EH (cell line): Measurements from ENCODE around the gene WNT6.
A peak's percentile ranks its signal among the peaks of the same experiment; 100 is the strongest.

Experiments used
- DNase-seq: peaks from one replicate; pipeline ENCODE4 v3.0.0-alpha.2; 2015; ENCODE audit warnings: low read depth

WNT6 gene

DNA sequence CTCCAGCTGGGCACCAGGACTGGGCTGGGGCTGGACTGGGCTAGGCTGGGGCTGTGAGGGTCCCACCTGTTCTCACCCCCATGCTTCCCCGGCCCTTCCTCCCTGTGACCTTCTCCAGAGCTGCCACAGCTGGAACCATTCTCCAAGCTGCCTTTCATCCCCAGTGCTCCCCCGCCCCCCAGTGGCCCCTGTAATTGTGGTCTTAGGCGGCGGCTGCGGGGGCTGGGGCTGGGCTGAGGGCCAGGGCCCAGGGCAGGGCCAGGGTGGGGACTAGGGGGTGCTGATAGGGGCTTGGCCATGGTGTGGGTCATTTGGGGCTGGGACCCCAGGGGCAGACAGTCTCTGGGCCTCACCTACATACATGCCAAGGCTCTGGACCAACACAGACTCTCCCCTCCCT lies 18.3 kb downstream of the WNT6 start:
- DNase-seq = no peak

DNA sequence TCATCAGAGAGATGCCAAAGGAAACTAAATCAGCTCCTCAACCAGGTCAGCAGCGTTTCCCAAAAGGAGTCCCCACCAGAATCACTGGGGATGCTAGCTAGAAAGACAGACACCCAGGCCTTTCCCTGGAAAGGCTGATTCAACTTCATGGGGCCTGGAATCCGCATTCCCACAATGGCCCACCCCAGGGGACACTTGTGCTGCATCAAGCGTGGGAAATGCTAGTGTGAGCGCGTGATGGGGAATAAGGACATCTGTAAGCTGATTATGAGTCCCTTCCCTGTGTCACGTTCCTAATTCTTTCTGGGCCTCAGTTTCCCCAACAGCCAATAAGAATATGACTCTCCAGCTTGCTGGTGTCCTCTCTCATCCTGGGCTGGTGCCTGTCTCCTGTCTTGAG lies 18.9 kb downstream of the WNT6 start:
- no peak for DNase-seq

DNA sequence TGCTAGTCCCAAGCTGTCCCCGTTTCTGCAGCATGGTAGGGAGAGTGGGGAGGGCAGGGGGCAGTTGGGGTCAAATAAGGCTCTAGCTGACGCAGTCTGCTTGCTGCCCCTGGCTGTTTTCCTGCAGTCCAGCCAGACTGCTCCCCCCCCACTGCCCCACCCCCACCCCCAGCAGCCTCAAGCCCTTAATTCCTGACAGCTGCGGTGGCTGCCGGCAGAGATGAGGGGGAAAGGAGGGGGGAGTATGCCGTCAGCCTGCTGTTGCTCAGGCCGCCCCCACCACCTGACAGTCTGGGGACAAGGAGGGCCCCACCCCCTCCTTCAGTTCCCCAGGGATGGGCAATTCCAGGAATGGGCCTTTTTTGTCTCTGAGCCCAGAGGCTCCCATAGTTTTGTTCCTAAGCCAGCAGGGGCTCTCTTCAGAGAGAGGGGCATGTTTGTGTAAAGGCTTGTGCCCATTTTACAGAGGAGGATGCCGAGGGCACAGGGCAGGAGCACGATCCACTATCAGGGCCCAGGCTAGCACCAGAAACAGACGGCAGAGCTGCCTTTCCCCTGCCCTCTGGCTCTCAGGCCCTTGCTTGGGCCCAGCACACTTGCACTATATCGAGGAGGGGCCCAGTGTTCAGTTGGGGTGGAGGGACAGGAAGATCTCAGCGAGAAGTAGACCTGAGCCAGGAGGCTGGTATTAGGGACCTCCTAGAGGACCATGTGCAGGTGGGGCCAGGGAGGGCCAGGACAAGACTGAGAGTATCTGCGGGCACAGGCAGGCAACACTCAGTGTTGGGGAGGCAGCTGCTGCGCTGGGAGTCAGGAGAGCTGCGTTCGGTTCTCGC lies 19.5 kb downstream of the WNT6 start:
- no peak for DNase-seq

DNA sequence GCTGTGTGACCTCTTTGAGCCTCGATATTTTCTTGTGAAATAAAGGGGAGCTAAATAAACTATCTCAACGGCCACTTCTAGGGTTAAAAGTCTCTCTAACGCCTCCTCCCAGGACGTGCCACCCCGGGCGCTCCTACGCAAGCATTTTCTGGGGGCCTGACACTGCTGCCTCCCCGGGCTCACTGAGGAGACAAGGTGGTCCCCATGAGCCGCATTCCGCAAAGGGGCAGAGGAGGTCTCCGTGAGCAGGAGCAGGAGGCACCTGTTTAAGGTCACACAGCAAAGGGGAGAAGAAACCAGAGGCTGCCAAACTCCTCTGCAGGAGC lies 20.1 kb downstream of the WNT6 start:
- DNase-seq = no peak

DNA sequence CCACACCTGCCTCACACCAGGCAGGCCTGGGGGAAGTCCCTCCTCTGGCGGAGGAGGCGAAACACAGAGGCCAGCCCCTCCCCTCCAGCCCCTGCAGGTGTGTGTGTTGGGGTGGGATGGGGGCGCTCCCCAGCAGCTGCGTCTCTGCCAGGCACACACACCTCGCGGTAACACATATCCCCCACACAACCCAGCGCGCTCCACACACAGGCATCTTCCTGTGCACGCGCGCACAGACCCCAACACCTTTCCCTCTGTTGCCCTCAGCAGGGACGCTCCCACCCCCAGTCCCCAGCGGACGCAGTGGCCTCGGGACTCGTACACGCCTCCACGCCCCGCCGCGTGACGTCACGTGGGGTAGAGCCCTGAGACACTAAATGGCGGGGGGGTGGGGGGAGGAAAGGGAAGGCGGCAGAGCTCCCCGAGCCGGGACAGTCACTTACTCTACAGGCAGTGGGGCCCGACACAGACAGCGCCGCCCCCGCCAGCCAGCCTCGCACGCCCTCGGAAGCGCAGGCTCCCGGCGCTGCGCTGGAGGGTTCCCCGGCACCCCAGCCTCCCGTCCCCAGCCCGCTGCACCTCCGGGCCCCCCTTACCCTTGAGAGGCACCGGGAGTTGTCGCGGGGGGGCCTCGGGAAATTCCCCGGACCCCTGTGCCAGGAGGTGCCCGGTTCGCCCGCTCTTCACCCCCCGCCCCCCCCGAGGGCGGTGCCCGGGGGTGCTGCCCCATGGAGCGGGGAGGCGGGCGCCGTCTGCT lies 20.7 kb downstream of the WNT6 start, which contains the start of gene WNT10A:
TSS of gene WNT10A (plus strand) at position 751 of the 757 bp plus-strand sequence. CDS start 144 bp downstream, outside the sequence.
- DNase-seq = no peak

DNA sequence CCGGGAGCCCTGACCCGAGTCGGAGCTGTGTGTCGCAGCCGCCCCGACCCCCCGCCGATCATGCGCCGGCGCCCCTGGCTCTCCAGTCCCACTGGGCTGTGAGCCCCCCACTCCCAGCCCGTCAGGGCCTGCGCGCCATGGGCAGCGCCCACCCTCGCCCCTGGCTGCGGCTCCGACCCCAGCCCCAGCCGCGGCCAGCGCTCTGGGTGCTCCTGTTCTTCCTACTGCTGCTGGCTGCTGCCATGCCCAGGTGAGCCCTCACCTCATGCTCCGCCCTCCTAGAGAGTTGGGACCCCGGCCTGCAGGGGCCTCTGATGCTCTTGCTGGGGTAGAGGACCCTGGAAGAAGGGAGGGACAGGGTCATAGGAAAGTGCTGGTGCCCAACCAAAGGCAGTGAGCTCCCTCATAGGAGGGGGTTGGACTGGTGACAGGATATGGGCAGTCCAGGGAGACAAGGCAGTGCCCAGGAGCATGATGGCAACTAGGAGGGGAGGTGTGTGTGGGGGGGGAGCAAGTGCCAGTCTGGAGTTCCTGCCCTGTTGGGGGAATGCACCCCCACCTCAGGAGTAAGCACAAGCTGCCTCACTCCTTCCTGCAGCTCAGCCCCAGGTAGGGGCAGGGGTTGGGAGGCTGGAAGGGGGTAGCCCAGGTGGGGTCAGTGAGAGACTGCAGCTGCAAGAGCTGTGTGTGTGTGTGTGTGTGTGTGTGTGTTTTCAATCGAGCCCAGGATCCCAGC lies 21.4 kb downstream of the WNT6 start:
- no peak for DNase-seq

DNA sequence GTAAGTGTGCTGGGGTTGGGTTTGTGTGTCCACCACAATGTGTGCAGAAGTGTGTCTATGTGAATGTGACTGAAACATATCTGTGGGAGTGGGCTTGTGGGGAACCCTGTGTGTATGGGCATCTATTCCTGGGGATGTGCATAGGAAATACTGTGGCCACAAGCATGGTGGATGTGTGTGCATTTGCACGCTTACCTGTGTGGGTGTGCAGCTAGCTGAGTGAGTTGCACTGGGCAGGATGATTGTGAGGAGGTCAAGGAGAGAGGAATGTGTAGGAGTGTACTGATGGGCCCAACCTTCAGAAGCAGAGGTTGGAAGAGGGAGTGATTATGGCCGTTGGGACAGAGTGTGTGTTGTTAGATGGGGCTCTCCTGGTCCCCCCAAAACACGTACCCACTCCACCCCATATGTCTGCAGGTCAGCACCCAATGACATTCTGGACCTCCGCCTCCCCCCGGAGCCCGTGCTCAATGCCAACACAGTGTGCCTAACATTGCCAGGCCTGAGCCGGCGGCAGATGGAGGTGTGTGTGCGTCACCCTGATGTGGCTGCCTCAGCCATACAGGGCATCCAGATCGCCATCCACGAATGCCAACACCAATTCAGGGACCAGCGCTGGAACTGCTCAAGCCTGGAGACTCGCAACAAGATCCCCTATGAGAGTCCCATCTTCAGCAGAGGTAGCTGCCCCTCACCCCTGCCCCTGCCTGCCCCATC lies 22.3 kb downstream of the WNT6 start:
- no peak for DNase-seq

DNA sequence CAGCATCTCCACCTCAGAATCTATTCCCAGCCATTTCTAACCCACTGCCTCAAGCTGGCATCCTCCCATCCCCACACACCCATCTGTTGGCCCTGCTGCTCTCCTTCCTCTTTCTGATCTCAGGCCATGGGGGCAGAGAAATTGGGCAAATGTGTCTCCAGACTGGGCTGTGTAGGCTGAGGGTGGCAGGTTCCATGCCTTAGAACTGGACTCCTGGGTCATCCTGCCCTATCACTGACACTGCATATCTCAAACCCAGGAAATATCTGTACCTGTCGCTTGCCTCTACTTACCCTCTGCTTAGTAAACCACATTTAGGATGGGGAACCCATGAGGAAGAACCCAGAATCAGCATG lies 22.8 kb downstream of the WNT6 start:
- DNase-seq = no peak

DNA sequence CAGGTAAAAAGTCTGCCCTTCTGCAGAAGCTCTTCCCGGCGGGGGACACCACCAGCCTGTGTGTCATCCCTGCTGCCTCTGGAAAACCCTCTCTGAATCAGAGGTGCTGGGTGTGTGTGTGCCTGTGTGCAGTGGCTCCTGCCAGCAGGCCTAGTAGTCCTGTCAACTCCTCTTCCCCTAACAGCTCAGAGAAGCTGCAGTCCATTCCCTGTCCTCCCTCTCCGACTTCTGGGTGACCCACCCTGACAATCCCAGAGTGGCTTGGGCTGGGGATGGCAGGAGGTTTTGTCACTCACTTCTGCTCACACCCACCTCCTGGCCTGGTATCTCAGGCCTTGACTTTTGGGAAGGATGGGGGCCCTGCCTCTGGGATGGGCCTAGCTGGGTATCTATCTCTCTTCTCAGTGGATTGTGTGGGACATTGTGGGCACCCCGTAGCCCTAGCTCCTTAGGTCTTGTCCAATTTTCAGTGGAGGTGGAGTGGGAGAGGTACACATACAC lies 23.3 kb downstream of the WNT6 start:
- DNase-seq = peak; percentile 24

DNA sequence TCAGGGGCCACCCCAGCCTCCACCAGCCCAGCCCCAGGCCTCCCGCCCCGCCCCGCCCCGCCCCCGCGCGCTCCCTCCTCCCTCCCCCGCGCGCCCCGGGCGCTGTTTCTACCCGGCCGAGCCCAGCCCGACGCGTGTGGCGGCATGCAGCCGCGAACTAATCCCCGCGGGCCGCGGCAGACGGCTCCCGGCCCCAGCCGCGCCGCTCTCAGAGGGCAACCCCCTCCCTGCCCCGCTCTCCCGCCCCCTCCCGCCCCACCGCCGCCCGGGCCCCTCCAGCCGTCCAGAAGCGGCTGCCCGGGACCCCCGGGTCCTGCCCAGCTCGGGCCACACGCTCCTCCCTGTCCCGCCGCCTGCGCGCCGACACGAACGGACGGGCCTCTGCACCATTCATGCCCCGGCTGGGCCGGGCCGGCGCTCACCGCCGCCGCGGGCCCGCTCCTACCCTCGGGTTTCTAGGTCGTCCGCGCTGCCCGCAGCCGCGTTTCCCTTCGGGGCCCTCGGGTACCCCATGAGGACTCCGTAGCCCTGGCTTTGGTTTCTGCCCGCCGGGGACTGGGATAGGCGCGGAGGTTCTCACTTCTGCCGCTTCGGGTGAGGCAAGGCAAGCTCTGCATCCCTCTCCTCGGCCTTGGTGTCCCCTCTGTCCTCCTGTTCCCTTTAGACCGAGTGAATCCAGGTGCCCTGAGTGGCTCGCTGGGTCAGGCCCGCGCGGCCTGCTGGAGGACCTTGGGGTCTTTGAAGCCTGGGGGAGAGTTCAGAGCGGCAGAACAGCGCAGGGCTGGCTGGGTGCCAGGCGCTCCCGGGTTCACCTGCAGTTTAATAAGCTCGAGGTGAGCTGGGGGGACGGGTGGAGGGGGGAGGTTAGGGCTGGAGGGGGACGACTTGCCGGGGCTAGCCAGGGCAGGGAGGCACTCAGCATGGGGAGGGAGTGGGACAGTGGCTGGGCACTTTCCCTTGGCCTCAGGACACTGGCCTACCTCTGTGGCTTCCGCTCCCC lies 24.2 kb downstream of the WNT6 start:
- DNase-seq = peak; percentile 25

DNA sequence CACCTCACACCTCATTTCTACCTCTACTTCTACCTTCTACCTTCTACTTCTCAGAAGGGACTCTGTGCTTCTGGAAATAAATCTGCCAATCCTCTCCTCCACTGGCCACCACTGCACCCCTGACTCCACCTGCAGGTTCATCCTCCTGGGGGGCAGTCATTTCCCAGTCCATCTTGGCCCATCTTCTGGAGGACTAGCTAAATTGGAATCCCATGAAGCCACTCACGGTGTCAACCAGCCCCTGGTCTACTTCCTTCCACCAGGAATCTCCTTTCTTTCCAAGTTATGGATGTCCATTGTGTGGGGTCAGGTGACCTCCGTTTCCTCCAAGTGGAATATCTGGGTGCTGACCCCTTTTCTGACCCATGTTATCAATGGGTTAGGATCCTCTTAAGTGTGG lies 24.9 kb downstream of the WNT6 start:
- DNase-seq = no peak

DNA sequence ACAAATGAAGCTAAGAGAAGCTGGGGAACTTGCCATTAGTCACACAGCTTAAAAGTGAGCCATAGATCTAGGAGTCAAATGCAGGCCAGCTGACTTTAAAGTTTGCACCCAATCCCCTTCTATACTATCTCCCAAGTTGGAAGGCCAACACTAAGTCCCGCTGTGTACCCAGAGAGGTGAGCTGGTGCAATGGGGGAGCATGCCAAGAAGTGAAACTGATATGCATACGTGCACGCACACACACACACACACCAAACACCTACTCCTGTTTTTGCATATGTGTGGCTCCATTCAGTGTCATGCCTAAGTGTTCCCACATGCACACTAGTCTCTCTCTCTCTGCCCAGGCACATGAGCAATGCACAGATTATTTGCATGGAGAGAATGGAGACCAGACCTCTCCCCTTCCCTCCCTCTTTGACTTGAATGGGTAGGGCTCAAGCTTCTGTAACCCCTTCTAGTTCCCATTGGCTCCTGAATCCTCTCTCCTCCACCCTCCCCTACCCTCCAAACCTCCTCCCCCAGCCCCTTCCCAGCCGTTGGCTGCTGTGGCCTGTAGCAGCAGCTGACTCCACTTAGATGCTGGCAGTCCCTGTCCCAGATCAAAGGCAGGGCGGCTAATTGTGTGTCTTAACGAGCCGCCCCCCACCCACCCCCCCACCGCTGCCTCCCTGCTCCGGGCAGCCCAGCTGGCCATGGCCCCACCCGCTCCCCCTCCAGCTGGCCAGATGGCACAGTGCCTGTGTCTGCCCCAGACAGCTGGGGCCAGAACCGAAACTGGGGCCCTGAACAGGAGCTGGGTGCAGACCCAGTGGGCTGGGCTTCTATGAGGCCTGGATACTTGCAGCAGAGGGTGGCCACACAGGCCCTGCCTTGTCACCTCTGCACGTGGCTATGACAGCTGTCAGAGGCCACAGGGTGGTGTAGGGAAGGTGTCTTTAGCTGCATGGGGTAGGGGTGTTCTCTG lies 26.7 kb downstream of the WNT6 start:
- DNase-seq = no peak

DNA sequence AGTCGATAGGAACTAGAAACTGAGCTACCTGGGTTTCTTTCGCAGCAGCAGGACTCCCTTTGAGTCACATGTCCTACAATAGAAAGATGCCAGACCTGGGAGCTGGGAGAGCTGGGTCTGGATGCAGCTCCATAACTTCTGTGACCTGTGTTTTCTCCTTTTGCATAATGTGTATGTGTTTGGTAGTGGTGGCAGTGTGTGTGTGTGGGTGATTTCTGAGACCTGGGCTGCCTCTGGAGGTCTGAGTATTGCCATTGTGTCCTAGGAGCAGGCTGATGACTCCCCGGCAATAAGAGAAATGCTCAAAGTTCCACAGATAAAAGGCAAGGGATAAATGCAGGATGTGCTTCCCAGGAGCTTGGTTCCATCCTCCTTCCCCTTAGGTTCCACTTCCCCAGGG lies 27.5 kb downstream of the WNT6 start:
- DNase-seq = no peak

DNA sequence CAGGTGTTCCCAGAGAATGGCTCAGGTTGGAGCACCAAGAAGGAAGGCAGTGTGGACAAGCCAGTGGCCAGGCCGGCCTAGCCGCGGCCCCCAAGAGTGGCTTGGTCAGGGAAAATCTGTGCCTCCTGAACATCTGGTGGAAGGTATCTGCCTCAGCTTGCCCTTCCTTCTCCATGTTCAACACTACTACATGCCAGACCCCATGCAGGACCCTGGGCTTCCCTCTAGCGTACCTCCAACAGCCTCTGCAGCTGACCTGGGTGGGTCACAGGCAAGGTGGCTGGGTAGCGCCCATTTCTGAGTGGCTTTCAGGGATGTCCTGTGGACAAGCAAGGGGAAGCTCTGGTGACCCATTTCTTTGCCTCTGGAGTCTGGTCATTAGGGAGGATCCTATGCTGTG lies 28.7 kb downstream of the WNT6 start:
- no peak for DNase-seq

DNA sequence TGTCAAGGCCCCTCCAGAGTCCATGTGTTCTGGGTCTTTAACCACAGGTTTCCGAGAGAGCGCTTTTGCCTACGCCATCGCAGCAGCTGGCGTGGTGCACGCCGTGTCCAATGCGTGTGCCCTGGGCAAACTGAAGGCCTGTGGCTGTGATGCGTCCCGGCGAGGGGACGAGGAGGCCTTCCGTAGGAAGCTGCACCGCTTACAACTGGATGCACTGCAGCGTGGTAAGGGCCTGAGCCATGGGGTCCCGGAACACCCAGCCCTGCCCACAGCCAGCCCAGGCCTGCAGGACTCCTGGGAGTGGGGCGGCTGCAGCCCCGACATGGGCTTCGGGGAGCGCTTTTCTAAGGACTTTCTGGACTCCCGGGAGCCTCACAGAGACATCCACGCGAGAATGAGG lies 30.3 kb downstream of the WNT6 start:
- no peak for DNase-seq

DNA sequence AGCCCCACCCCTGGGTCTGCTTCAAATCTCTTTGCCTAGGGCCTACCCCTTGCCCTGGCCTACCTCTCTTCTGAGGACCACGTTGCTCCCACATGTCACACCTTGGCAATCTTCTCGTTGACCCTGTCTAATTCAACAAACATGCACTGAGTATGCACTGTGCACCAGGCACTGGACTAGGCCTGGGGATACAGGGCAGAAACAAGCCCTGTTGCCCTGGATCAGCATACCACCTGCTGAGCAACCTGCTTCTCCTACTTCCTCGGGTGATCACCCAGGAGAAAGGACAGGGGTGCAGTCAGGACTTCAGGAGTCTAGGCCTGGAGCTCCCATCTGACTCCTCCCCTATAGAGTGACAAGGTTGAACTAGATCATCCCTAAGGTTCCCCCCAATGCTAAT lies 30.8 kb downstream of the WNT6 start:
- no peak for DNase-seq

DNA sequence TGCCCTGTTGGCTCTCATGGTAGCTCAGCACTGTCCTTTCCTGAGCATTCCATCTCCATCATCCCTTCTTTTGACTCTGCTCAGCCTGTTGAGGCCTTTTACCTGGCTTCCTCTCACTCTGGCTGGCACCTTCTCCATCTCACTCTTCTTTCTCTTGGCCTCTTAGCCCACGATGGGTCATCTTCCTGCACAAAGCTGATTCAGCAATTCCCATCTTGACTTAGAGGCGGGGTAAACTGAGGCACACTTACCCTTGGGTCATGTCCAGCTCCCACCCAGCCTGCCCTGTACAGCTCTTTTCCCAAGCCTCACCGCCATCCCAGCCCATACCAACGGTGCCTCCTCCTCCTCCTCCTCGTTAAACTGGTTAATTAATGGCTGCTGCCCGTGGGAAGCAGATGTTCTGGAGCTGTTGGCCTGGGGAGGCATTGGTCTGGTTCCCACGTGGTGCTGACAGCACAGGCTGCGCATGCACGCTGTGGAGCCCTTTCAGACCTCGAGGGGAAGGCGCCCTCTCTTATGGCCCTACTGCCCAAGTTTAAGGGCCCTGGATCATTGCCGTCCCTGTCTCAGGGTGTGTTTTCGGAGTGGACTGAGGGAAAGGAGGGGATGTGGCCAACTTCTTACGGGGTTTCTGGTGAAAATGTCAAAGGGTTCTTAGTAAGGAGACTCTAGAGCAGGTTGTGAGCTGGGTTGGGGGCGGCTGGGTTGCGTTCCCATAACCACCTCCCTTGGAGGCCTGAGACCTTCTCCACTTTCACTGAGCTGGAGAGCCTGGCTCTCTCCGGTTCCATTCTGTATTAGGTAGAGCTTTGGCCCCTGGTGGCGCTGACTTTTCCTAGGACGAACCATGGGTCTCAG lies 31.9 kb downstream of the WNT6 start:
- no peak for DNase-seq

DNA sequence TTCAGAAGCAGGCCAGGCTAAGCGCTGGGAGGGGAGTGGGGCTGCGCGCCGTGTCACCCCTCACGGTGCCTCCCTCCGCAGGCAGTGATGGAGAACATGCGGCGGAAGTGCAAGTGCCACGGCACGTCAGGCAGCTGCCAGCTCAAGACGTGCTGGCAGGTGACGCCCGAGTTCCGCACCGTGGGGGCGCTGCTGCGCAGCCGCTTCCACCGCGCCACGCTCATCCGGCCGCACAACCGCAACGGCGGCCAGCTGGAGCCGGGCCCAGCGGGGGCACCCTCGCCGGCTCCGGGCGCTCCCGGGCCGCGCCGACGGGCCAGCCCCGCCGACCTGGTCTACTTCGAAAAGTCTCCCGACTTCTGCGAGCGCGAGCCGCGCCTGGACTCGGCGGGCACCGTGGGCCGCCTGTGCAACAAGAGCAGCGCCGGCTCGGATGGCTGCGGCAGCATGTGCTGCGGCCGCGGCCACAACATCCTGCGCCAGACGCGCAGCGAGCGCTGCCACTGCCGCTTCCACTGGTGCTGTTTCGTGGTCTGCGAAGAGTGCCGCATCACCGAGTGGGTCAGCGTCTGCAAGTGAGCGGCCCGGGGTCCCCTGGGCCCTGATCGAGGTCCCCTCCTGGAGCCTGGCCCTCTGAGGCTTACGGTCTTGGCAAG lies 33.2 kb downstream of the WNT6 start:
- peak; percentile 52 for DNase-seq
